NCI-H1105 (cell line): Measurements from ENCODE around the gene DPP3.
A peak's percentile ranks its signal among the peaks of the same experiment; 100 is the strongest.
"Not testable (repeated sequence)": the region's sequence is repeated elsewhere in the genome, so short reads cannot be mapped to it uniquely, and the experiment has no call there.

Source experiments
- DNase-seq: peaks from one replicate; lab custom pipeline; 2025; lab: John Stamatoyannopoulos, UW

The DPP3 gene, protein sequence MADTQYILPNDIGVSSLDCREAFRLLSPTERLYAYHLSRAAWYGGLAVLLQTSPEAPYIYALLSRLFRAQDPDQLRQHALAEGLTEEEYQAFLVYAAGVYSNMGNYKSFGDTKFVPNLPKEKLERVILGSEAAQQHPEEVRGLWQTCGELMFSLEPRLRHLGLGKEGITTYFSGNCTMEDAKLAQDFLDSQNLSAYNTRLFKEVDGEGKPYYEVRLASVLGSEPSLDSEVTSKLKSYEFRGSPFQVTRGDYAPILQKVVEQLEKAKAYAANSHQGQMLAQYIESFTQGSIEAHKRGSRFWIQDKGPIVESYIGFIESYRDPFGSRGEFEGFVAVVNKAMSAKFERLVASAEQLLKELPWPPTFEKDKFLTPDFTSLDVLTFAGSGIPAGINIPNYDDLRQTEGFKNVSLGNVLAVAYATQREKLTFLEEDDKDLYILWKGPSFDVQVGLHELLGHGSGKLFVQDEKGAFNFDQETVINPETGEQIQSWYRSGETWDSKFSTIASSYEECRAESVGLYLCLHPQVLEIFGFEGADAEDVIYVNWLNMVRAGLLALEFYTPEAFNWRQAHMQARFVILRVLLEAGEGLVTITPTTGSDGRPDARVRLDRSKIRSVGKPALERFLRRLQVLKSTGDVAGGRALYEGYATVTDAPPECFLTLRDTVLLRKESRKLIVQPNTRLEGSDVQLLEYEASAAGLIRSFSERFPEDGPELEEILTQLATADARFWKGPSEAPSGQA

DNA sequence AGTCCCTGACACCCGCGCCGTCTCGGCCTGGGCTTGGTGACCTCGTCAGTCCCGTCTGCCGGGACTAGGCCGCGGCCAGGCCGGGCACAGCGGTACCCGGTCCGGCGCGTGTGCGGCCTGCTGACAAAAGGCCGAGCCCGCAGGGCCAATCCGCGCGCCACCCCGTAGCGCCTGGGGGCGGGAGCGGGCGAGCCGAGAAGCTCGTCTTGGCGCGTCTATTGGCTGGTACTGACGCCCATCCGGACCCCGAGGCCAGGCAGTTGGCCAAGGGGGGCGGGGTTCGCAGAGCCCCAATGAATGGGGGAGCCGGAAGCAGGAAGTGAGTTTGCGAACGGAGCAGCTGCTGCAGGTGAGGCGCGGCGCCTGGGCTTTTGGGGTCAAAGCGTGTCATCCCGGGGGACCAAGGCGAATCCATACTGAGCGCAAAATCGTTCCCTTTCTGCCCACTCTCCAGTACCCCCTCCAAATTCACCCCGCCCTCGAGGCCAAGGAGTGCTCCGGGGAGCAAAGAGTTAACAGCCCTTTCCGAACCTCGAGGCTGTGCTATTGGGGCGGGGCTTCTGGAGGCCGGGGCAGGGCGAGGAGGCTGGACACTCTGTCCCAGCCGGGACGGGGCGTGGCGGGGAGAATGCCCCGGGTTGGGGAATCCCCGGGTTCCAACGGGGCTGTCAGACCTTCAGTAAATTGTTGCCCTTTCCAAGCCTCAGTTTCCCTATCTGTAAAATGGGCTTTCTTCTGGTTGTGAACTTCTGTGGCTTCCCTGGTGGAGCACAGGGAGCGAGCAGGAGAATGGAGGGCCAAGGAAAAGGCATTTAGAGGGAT lies at the start of gene DPP3:
DPP3 (plus strand) TSS at position 318 of the 822 bp plus-strand sequence. CDS start 1,767 bp downstream, outside the sequence.
- peak; percentile 96 for DNase-seq

DNA sequence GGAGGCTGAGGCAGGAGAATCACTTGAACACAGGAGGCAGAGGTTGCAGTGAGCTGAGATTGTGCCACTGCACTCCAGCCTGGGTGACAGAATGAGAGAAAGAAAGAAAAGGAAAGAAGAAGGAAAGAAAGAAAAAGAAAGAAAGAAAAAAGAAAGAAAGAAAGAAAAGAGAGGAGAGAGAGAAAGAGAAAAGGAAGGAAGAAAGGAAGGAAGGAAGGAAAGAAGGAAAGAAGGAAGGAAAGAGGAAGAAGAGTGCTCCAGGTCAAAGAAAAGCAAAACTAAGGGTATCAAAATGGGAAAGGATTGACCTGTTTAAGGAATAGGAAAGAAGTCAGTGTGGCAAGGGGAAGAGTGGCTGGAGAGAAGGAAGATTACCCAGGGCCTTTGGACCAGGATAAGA lies 48.9 kb upstream of the DPP3 start:
- DNase-seq, result not testable (repeated sequence)

DNA sequence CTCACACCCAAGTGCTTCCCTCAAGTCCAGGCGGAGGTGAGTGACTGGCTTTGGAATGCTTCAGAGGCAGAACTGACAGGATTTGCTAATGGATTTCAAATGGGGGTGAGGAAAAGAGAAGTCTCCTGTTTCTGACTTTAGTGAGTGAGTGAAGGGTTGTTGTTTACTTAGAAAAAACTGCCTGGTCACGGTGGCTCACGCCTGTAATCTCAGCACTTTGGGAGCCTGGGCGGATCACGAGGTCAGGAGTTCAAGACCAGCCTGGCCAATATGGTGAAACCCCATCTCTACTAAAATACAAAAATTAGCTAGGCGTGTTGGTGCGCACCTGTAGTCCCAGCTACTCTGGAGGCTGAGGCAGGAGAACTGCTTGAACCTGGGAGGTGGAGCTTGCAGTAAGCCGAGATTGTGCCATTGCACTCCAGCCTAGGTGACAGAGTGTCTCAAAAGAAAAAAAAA lies 48.3 kb upstream of the DPP3 start:
- DNase-seq, result not testable (repeated sequence)

DNA sequence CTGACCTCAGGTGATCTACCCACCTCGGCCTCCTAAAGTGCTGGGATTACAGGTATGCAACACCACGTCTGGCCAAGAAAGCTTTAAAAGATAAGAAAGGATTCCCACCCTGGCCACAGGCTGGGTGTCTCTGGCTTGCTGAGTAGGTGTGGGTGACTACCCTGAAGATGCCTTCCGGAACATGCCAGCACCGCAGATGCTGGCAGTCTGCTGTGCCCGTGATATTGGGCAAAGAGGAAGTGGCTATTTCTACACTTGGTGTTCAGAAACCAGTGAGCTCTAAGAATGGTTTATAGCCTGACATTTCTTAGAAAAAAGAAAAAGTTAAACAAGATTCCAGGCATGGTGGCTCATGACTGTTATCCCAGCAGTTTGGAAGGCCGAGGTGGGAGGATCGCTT lies 47.6 kb upstream of the DPP3 start:
- DNase-seq, result no peak

DNA sequence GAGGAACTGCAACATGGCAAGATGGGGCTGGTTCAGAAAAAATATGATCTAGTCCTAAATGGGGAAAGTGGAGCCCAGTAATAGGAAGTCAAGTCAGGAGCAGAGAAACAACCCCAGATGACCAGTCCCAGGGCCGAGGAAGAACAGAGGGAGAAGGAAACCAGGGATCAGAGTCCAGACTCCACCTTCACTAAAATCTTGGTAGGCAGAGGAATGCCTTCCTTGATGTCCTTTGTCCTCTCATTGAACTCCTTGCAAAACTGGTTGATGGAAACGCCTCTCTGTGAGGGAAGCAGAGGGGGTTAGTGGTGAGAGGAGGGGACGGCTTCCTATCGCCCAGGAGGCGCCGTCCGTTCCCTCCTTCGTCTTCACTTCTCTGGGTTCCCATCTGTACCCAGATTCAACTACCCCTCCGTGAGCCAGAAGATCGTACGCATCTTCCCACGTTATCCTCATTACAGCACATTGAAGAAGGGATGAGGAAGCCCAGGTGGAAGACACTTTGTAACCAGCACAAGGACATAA lies 42.2 kb upstream of the DPP3 start:
- no peak for DNase-seq

DNA sequence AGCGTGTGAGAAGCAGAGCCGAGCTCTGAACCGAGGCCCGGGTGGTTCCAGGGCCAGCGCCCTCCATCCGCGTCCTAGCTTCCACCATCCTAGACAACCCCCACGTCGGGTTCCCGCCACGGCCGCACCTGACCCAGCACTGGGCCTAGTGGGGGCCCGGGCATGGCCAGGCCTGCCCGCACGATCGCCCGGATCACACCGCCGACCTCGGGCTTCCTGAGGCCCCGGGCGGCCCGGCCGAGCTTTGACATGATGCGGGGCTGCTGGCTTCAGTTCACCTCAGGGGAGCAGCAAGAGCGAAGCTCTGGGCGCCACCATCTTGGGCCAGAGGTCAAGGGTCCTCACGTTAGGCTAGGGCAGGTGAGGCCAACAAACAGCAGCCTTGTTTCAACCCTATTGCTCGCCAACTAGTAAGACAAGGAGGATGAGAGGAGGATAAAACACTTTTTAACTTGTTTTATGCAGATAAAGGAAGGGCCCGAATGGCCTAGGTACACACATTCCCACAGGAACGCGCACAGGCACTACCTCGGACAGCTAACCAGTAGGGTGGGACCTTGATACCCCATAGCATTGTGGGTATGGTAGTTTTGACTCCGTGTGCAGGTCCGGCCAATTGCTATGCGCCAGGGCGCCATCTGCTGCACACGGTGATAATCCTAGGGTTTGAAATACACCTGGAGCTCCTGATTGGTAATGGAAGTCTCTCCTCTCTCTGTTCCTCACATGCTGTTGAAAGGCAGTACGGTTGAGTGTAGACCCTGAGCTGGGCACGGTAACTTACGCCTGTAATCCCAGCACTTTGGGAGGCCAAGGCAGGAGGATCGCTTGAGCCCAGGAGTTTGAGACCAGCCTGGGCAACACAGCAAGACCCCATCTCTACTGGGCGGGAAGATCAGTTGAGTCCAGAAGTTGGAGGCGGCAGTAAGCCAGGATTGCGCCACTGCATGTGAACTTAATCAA lies 41.4 kb upstream of the DPP3 start, which contains the start of gene MRPL11:
MRPL11 (minus strand) TSS at position 345 of the 963 bp plus-strand sequence; CDS start at position 251, 94 bp downstream.
- peak; percentile 93 for DNase-seq

DNA sequence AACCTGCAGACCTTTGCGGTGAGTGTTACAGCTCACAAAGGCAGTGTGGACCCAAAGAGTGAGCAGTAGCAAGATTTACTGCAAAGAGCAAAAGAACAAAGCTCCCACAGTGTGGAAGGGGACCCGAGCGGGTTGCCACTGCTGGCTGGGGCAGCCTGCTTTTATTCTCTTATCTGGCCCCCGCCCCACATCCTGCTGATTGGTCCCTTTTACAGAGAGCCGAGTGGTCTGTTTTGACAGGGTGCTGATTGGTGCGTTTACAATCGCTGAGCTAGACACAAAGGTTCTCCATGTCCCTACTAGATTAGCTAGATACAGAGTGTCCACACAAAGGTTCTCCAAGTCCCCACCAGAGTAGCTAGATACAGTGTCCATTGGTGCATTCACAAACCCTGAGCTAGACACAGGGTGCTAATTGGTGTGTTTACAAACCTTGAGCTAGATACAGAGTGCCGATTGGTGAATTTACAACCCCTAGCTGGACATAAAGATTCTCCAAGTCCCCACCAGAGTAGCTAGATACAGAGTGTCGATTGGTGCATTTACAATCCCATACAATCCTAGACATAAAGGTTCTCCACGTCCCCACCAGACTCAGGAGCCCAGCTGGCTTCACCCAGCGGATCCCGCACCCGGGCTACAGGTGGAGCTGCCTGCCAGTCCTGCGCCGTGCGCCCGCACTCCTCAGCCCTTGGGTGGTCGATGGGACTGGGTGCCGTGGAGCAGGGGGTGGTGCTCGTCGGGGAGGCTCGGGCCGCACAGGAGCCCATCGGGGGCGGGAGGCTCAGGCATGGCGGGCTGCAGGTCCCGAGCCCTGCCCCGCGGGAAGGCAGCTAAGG lies 39.9 kb upstream of the DPP3 start:
- DNase-seq, result not testable (repeated sequence)

DNA sequence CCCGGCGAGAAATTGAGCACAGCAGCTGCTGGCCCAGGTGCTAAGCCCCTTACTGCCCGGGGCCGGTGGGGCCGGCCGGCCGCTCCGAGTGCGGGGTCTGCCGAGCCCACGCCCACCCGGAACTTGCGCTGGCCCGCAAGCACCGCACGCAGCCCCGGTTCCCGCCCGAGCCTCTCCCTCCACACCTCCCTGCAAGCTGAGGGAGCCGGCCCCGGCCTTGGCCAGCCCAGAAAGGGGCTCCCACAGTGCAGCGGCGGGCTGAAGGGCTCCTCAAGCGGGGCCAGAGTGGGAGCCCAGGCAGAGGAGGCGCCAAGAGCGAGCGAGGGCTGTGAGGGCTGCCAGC lies 39.3 kb upstream of the DPP3 start:
- DNase-seq, result not testable (repeated sequence)

DNA sequence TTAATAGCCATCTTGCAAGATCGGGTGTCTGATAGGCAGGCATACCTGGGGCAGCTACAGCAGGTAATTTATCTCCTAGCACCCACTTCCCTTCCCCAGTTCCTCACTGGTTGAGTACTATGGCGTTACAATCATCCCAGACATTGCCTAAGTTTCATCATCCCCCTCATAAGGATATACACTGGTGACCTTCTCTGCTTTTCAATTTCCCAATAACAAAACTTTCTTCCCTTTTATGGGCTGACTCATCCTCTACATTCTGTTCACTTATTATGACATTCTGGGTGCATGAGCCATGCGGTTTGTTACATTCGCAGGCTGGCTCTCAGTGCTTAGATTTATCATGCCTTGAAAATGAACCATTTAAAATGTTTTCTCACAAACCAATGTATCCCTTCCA lies 36.6 kb upstream of the DPP3 start:
- DNase-seq, result no peak

DNA sequence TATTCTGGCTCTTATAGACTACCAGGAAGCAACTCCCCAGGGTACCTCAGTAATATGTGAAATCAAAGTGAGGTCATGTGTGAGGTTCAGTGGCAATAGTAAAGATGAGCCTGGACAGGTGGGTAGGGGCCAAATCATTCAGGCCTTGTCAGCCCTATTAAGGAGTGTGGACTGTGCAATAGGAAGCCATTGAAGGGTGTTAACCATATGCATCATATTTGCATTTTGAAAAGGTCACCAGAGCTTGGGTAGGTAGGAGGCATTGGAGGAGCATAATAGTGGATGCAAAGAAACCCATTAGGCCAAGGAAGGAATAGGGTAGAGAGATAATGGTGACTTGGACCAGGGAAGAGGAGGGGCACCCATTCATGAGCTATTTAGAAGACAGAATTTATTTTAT lies 33.2 kb upstream of the DPP3 start:
- DNase-seq, result no peak

DNA sequence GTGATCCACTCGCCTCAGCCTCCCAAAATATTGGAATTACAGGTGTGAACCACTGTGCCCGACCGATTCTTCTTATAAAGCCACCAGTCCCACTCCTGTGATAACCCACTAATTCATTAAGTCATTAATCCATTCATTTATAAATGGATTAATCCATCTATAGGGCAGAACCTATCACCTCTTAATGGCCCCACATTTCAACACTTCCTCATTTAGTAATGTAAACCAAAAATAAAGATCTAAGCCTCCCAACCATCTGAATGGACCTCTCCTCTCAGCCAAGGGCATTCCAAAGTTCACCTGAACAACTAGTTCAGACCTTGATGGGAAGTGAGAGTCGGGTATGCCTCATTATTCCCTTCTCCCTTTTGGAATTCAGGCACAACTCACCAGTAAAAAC lies 31.7 kb upstream of the DPP3 start:
- no peak for DNase-seq

DNA sequence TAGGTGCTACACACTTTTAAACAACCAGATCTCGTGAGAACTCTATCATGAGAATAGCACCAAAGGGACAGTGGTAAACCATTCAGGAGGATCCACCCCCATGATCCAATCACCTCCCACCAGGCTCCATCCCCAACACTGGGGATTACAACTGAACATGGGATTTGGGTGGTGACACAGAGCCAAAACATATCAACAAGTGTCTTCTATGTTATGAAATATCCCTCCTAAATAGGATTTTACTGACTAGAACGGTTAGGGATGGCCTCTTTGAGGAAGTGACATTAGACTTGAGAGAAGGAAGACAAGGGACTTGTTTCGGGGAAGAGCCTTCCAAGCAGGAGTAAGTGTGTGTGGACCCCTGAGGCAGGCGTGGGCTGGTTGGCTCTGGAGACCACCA lies 29.7 kb upstream of the DPP3 start:
- DNase-seq, result no peak

DNA sequence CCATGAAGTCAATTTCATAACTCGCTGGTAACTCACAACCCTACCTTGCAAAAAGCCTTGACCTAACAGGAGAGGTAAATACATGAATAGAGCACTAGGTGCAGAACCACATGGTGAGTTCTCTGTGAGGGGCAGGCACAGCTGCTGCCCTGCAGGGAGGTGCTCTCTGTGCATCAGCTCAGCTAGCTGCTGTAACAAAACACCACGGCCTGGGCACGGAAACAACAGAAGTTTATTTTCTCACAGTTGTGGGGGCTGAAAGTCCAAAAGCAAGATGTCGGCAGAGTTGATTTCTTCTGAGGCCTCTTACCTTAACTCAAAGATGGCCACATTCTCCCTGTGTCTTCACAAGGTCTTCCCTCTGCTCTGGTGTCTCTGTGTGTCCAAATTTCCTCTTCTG lies 28.6 kb upstream of the DPP3 start:
- DNase-seq, result no peak

DNA sequence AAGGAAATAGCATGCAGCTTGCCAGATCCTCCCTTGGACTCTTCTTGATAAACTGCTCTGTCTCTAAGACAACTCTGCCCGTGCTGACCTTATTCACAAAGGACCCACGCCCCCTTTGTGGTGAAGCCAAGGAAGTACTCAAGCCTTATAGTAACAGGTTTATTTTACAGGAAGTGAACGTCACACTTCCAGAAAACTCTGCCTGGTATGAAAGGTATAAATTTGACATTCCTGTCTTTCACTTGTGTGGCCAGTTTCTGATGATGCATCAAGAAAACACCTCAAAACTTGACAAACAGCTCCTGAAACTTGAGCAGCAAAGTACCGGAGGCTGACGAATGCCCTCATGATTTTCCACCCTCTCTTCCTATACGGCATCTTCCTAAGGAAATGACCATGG lies 26.0 kb upstream of the DPP3 start:
- DNase-seq, result no peak

DNA sequence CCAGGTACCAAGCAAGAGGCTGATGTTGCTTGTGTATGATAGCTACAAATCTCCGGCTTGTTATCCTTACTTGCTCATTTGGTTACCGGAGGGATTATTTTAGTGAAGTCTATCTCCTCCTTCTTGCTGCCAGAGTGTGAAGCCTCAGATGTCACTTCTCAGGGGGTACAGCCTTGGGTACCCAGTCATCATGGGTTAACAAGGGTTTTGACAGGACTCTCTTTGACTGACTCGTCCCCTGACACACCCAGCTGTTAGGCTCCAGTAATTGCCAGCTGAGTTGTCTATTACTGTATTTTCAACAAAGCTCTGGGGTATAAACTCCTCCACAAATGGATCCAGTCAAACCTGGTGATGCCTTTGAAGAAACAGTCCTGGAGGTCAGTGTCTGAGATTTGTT lies 25.4 kb upstream of the DPP3 start:
- no peak for DNase-seq

DNA sequence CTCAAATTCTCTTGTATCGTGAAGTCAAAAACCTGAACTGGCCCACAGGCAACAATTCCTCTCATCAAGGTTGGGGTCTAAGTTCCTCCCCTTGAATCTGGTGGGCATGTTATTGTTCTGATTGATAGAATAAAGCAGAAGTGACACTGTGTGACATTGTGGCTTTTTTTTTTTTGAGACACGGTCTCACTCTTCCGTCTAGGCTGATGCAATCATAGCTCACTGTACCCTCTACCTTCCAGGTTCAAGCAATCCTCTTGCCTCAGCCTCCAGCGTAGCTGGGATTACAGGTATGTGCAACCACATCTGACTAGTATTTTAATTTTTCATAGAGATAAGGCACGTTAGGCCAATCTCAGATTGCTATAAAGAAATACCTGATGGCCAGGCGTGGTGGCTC lies 22.4 kb upstream of the DPP3 start:
- no peak for DNase-seq

DNA sequence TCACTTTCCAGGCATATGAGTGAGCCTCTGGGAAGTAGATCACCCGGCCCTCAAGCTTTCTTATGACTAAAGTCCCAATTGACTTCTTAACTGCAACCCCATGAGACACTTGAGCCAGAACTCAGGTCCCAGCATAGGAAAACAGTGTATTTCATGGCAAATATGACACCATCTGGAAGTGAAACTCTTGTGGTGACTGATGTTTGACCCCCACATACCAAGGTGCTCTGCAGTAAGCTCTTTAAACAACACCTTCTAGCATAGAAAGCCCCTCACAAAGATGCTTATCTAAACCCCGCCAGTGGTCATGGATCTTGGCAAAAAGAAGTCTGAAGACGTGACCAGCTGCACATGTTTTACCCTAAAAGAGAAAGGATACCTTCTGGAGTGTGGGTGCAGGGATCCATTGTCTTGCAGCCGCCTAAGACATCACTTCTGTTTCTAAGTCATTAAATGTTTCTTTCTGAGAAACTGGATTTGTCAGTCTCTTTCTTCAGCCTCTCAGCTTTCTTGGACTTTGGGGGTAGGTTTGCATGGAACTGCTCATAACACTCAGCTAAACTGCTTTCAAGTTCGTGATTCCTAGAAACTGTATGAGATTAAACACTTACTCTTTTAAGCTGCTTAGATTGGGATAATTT lies 21.0 kb upstream of the DPP3 start:
- DNase-seq, result no peak

DNA sequence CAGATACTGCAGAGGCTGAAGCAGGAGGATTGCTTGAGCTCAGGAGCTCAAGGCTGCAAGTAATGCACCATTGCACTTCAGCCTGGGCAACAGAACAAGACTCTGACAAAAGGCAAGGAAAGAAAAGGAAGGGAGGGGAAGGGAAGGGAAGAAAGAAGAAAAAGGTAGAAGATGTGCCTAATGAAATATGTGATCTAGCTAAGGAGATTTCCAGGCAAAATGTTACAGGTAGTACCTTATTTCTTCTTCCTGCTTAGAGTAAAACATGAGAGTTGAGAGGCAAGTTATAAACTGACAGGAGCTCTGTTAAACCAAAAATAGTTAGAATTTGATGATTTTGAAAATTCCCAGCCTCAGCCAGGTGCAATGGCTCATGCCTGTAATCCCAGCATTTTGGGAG lies 18.2 kb upstream of the DPP3 start:
- no peak for DNase-seq

DNA sequence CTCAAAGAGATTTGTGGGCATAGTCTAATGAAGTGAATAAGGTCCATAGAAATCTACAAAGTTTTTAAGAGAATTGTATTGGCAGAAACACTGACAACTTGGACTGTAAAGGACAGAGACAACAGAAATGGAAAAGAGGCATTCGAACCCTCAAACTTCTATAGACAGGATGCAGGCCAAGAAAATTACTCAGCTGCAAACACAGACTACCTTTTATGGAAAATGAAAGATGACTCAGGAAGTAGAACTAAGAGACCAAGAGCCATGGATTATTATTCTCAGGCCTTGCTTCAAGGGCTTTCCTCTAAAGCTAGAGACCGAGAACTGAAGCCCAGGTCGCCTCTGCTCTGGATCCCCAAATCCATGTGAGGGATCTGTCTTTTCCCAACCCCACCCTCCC lies 17.3 kb upstream of the DPP3 start:
- no peak for DNase-seq

DNA sequence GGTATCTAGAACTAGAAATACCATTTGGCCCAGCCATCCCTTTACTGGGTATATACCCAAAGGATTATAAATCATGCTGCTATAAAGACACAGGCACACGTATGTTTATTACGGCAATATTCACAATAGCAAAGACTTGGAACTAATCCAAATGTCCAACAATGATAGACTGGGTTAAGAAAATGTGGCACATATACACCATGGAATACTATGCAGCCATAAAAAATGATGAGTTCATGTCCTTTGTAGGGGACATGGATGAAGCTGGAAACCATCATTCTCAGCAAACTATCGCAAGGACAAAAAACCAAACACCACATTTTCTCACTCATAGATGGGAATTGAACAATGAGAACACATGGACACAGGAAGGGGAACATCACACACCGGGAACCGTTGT lies 16.1 kb upstream of the DPP3 start:
- not testable (repeated sequence) for DNase-seq
